HuH-7.5 (cell line): ENCODE measurements around the gene PTCH2.
A peak's percentile ranks its signal among the peaks of the same experiment; 100 is the strongest.
"Not testable (repeated sequence)": the region's sequence is repeated elsewhere in the genome, so short reads cannot be mapped to it uniquely, and the experiment has no call there.

ENCODE experiments used
- DNase-seq: peaks from one replicate; pipeline ENCODE4 v3.0.0; 2011; ENCODE audit warnings: low spot score

PTCH2 gene

GRCh38 chr1:44838294-44838693, 4.8 kb downstream of the PTCH2 start:
- not testable (repeated sequence) for DNase-seq

- DNase-seq: peak; percentile 71
Measured at GRCh38 chr1:44835738-44836675, 7.0 kb downstream of the PTCH2 start.

GRCh38 chr1:44834328-44834727, 8.7 kb downstream of the PTCH2 start:
- DNase-seq: no peak

- DNase-seq: no peak
Measured at GRCh38 chr1:44832056-44832705, 10.9 kb downstream of the PTCH2 start.

GRCh38 chr1:44831516-44831915, 11.5 kb downstream of the PTCH2 start:
- DNase-seq: no peak

- DNase-seq: no peak
Measured at GRCh38 chr1:44830900-44831304, 12.2 kb downstream of the PTCH2 start.

- no peak for DNase-seq
Measured at GRCh38 chr1:44829506-44830384, 13.3 kb downstream of the PTCH2 start.

- DNase-seq: no peak
Measured at GRCh38 chr1:44828841-44829440, 14.1 kb downstream of the PTCH2 start.

- DNase-seq: no peak
Measured at GRCh38 chr1:44828003-44828651, 14.9 kb downstream of the PTCH2 start.

GRCh38 chr1:44827197-44828002, 15.7 kb downstream of the PTCH2 start:
- DNase-seq: no peak

GRCh38 chr1:44826375-44827196, 16.5 kb downstream of the PTCH2 start:
- no peak for DNase-seq

GRCh38 chr1:44824392-44824791, 18.7 kb downstream of the PTCH2 start:
- DNase-seq: not testable (repeated sequence)

GRCh38 chr1:44822981-44823451, 20.0 kb downstream of the PTCH2 start:
- DNase-seq: no peak

- no peak for DNase-seq
Measured at GRCh38 chr1:44822131-44822701, 20.8 kb downstream of the PTCH2 start.

- no peak for DNase-seq
Measured at GRCh38 chr1:44821240-44821715, 21.8 kb downstream of the PTCH2 start.

GRCh38 chr1:44820328-44821239, 22.5 kb downstream of the PTCH2 start:
- DNase-seq: no peak

- DNase-seq: peak; percentile 88
Measured at GRCh38 chr1:44819608-44820327, 23.3 kb downstream of the PTCH2 start.
